Measurements from ENCODE around the gene RAB11A. TPM values are rescaled to one million over a fixed set of nuclear protein-coding genes. Genes with fewer than 3 reads are reported as not detected.

Gene RAB11A
- total and polyA plus RNA-seq, 9 of the 15 experiments (the other 6 are each of a cell fraction or from before 2014, with no cell fraction given): 129 to 369 (median 245) TPM

- Histone ChIP-seq H2AFZ (ENCODE audit: low read depth, low read length) (no peak overlapping the region), H3K9ac (ENCODE audit: insufficient read depth in 1 of 2, low read depth in 2 of 2, low read length in 2 of 2) (no peak overlapping the region), H3K79me2 (ENCODE audit: control insufficient read depth, insufficient read depth, low read length) (no peaks in the 10 kb centered on the region), H4K20me1 (replicated peaks; ENCODE audit: control insufficient read depth, insufficient read depth, low read length) (no peaks in the 10 kb centered on the region; the same call in 1 of the 2 replicates), H3K36me3 (ENCODE audit: control insufficient read depth, insufficient read depth, low read length) (peaks cover 15% of the 10 kb centered on the region; the same call in 2 of the 3 replicates), H3K9me1 (ENCODE audit: control insufficient read depth, insufficient read depth, low read length) (peaks cover 9% of the 10 kb centered on the region), H3K4me1 (replicated peaks in 1 of 2; ENCODE audit: control insufficient read depth in 2 of 2, insufficient read depth in 2 of 2, low read length in 2 of 2) (peaks cover 0 to 7% of the 10 kb centered on the region in 2 experiments; a peak in 2 of 5 replicates), H3K27ac (ENCODE audit: extremely low read depth, low read depth, low read length) (no peak overlapping the region), H3K4me3 (no peak overlapping the region), H3K27me3 (ENCODE audit: control insufficient read depth in 2 of 2, insufficient read depth in 2 of 2, low read length in 2 of 2) (no peaks in the 10 kb centered on the region), H3K4me2 (ENCODE audit: insufficient read depth, low read length) (no peak overlapping the region), H3K9me3 (replicated peaks; ENCODE audit: control insufficient read depth, insufficient read depth, low read depth, low read length) (no peaks in the 10 kb centered on the region)
- no peak for ATAC-seq
- no peak for FAIRE-seq
- CTCF ChIA-PET (ENCODE audit: low intra/inter-chr PET ratio): no interaction called here
- in situ Hi-C loops (cut with MboI) (no loop called here), intact Hi-C loops (cut with micrococcal nuclease) (no loop called here)
- POLR2A ChIA-PET: interaction anchor here (0.6 to 1.2 kb wide), 3 partner anchors 14 to 294 kb away, joined by 3 read pairs; no protein-coding TSS in a partner anchor
- DNase-seq (ENCODE audit: extremely low read depth in 1 of 4, low spot score in 3 of 4): no peak
- 68% methylated on average over 8 of the region's 8 CpGs for WGBS (ENCODE audit: insufficient coverage, low coverage, missing lambda C conversion rate)
- no TSS peak for BruUV-seq (replicated peaks)
- no peak for TF ChIP-seq FOXK1 (CRISPR knock-in tag; IDR thresholded peaks at IDR 0.05; ENCODE audit: borderline replicate concordance)
- TF ChIP-seq ZBTB40 (IDR thresholded peaks at IDR 0.05): no peak
- TF ChIP-seq ZBTB40 (CRISPR knock-in tag; IDR thresholded peaks at IDR 0.05): no peak
- TF ChIP-seq, protein P1, sequence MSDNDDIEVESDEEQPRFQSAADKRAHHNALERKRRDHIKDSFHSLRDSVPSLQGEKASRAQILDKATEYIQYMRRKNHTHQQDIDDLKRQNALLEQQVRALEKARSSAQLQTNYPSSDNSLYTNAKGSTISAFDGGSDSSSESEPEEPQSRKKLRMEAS (CRISPR knock-in tag; IDR thresholded peaks at IDR 0.05): no peak
- no peak for TF ChIP-seq MEF2A (IDR thresholded peaks at IDR 0.05; ENCODE audit: control insufficient read depth, low read depth, low read length)
- TF ChIP-seq ZNF224 (CRISPR knock-in tag; IDR thresholded peaks at IDR 0.05): no peak
- no peak for TF ChIP-seq KLF10 (CRISPR knock-in tag; IDR thresholded peaks at IDR 0.05)
- TF ChIP-seq HLTF (IDR thresholded peaks at IDR 0.05): no peak
- TF ChIP-seq, protein P2, sequence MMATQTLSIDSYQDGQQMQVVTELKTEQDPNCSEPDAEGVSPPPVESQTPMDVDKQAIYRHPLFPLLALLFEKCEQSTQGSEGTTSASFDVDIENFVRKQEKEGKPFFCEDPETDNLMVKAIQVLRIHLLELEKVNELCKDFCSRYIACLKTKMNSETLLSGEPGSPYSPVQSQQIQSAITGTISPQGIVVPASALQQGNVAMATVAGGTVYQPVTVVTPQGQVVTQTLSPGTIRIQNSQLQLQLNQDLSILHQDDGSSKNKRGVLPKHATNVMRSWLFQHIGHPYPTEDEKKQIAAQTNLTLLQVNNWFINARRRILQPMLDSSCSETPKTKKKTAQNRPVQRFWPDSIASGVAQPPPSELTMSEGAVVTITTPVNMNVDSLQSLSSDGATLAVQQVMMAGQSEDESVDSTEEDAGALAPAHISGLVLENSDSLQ (IDR thresholded peaks at IDR 0.05): no peak
- TF ChIP-seq ATF1 (CRISPR knock-in tag; IDR thresholded peaks at IDR 0.05): no peak
- TF ChIP-seq ATF1 (tag; IDR thresholded peaks at IDR 0.05): no peak
Observed at GRCh38 chr15:65914981-65915925, 46.0 kb downstream of the RAB11A start.

Data from K562 (cell line).